GM21447 (cell line): ENCODE results near the gene CCR2.
"Not testable (repeated sequence)": the region's sequence is repeated elsewhere in the genome, so short reads cannot be mapped to it uniquely, and the experiment has no call there.

ENCODE experiments used
- ATAC-seq: cut with Tn5 transposase; IDR thresholded peaks from one replicate; pipeline ENCODE4 v1.9.1; 2021; ENCODE audit not compliant: unreplicated experiment

CCR2 gene

GRCh38 chr3:46400846-46401245 is 46.9 kb downstream of the CCR2 start:
- no peak for ATAC-seq

- no peak for ATAC-seq
These were observed 47.7 kb downstream of the CCR2 start for GRCh38 chr3:46401579-46401978.

DNA sequence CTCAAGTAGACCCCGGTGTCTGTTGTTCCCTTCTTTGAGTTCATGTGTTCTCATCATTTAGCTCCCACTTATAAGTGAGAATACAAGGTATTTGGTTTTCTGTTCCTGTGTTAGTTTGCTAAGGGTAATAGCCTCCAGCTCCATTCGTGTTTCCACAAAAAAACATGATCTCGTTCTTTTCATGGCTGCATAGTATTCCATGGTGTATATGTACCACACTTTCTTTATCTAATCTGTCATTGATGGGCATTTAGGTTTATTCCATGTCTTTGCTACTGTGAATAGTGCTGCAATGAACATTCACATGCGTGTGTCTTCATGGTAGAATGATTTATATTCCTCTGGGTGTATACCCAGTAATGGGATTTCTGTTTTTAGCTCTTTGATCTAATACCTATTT is 49.0 kb downstream of the CCR2 start:
- ATAC-seq: not testable (repeated sequence)

GRCh38 chr3:46405301-46406019 is 51.5 kb downstream of the CCR2 start:
- ATAC-seq: no peak

DNA sequence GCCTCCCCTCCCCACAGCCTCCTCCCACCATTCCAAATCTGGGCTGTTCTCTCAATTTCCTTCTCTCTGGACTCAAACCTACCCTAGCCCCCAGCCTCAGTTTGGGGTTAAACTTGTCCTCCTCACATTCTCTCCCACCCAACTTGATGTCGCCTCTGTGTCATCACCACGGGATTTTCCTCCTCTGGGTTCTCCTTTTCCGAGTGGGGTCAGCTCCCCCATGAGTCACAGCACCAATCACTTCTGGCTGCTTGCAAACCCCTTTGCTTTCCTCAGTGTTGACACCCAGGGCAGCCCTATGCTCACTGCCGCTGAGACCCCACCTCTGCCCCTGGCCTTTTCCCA is 52.5 kb downstream of the CCR2 start:
- ATAC-seq: no peak

DNA sequence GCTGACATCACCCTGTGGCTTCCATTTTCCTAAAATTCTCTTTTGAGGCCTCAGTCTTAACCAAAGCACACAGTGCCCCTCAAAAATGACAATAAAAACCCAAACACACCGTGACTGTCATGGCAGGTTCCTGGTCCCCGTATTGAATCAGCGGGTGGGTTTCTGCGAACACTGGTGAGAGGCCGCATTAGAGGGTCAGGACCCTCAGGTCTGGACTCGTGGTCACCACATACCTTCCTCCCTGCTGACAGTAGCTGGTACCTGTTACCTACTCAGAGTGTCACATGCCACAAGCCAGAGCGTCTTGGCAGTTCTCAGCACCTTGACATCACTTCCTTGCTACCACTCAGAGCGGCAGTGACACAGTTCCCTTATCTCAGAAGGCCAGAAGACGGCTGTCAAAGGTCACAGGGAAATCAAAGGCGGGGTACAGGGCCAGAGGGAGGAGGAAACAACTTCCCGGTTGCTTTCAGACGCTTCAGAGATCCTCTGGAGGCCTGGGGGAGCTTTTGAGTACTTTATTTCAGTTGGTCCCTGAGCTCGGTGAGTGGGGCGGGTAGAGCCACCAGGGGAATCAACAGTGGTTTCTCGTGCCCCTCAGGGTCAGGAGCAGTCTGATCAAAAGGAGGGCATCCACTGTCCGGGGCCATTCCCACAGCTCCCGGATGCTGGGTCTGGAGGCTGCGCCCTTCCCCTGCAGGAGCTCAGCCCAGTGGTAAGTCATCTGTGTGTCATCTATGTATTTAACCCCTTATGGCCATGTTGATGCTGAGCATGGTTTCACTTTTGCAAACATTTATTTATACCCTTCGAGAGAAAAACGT is 53.1 kb downstream of the CCR2 start, which contains the start of the genes CCR5AS and CCRL2:
Gene CCR5AS, minus strand, starts transcription at position 279 of the 824 bp plus-strand sequence.
Gene CCRL2, plus strand, starts transcription at position 472 of the 824 bp plus-strand sequence. CDS start 821 bp downstream, outside the sequence.
- ATAC-seq: no peak

DNA sequence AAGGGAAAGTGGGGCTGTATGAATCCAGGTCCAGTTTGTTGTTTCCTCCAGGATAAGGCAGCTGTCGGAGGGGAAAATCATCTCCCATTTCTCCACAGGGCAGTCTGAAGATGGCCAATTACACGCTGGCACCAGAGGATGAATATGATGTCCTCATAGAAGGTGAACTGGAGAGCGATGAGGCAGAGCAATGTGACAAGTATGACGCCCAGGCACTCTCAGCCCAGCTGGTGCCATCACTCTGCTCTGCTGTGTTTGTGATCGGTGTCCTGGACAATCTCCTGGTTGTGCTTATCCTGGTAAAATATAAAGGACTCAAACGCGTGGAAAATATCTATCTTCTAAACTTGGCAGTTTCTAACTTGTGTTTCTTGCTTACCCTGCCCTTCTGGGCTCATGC is 54.1 kb downstream of the CCR2 start:
- ATAC-seq: no peak

GRCh38 chr3:46408853-46409252 is 54.9 kb downstream of the CCR2 start:
- no peak for ATAC-seq

GRCh38 chr3:46409739-46410489 is 56.0 kb downstream of the CCR2 start:
- ATAC-seq: no peak
